Activated CD8-positive, alpha-beta memory T cell treated with anti-CD3 and anti-CD28 coated beads, Interleukin-2, amount 10 ng/mL, durations not matched to agents 7 days and 5 days (primary cell): ENCODE measurements around the gene UBTD1. TPM values are rescaled to one million over a fixed set of nuclear protein-coding genes. Genes with fewer than 3 reads are reported as not detected.
A peak's percentile ranks its signal among the peaks of the same experiment; 100 is the strongest.

Source experiments
- ATAC-seq: fragments of 150-1000 bp; cut with Tn5 transposase; one replicate; pipeline ENCODE4 v1.10.0; 2021; ENCODE audit warnings: moderate library complexity
- CTCF ChIA-PET: fragments of 350-600 bp; sonication (Branson Sonifier 250); formaldehyde crosslinking; loops from one replicate; lab custom pipeline; 2021; ENCODE audit warnings: antibody characterized with exemption; lab: Charles Lee
- DNase-seq: peaks from one replicate; pipeline ENCODE4 v3.0.0-alpha.2; 2020
- H3K27ac Mint-ChIP-seq: one replicate; pipeline ENCODE4 v1.8.0; 2021; ENCODE audit warnings: mild to moderate bottlenecking, mixed read lengths
- H3K27me3 Mint-ChIP-seq: one replicate; pipeline ENCODE4 v1.8.0; 2021; ENCODE audit warnings: mixed read lengths
- H3K36me3 Mint-ChIP-seq: one replicate; pipeline ENCODE4 v1.8.0; 2021; ENCODE audit warnings: mild to moderate bottlenecking, mixed read lengths
- H3K4me1 Mint-ChIP-seq: one replicate; pipeline ENCODE4 v1.8.0; 2021; ENCODE audit warnings: mixed read lengths
- H3K4me3 Mint-ChIP-seq: one replicate; pipeline ENCODE4 v1.8.0; 2021; ENCODE audit warnings: mild to moderate bottlenecking, moderate library complexity, mixed read lengths
- H3K9me3 Mint-ChIP-seq: one replicate; pipeline ENCODE4 v1.8.0; 2022; ENCODE audit warnings: low read depth, mixed read lengths
- total RNA-seq, 2 experiments: library from RNA; stranded (reverse); gene quantifications; one replicate each; pipeline ENCODE4 v1.2.3, GENCODE V29; 2021

The UBTD1 gene
- total RNA-seq, 2 experiments from 2014 or later = 0.88 to 1.3 TPM

GRCh38 chr10:97490592-97490991, 8.1 kb upstream of the UBTD1 start:
- CTCF ChIA-PET = interaction anchor here (0.7 kb wide), 1 partner anchor 97 kb away, joined by 3 read pairs; no protein-coding TSS in a partner anchor
- Mint-ChIP-seq H3K36me3 (peaks cover 16% of the 10 kb centered on the region), H3K4me3 (no peak overlapping the region), H3K4me1 (peaks cover 28% of the 10 kb centered on the region), H3K9me3 (no peaks in the 10 kb centered on the region), H3K27me3 (no peaks in the 10 kb centered on the region), H3K27ac (no peak overlapping the region)
- DNase-seq = no peak
- no peak for ATAC-seq

- Mint-ChIP-seq H3K36me3 (peaks cover 10% of the 10 kb centered on the region), H3K4me1 (peaks cover 40% of the 10 kb centered on the region), H3K27me3 (no peaks in the 10 kb centered on the region), H3K27ac (no peak overlapping the region), H3K4me3 (no peak overlapping the region), H3K9me3 (no peaks in the 10 kb centered on the region)
- CTCF ChIA-PET = no interaction called here
- DNase-seq (no peak), ATAC-seq (no peak)
These were observed 4.6 kb upstream of the UBTD1 start for GRCh38 chr10:97494151-97494550.

- Mint-ChIP-seq H3K4me3 (no peak overlapping the region), H3K27me3 (peaks cover 5% of the 10 kb centered on the region), H3K4me1 (peaks cover 45% of the 10 kb centered on the region), H3K27ac (peak overlapping the region; percentile 24), H3K9me3 (no peaks in the 10 kb centered on the region), H3K36me3 (peaks cover 10% of the 10 kb centered on the region)
- CTCF ChIA-PET = no interaction called here
- no peak for ATAC-seq
- no peak for DNase-seq
These were observed 3.7 kb upstream of the UBTD1 start for GRCh38 chr10:97494863-97495506.

- H3K27me3 Mint-ChIP-seq = peaks cover 31% of the 10 kb centered on the region
- DNase-seq (peak; percentile 88), ATAC-seq (peak; percentile 38)
- peaks cover 6% of the 10 kb centered on the region for H3K36me3 Mint-ChIP-seq
- no peaks in the 10 kb centered on the region for H3K9me3 Mint-ChIP-seq
- peaks cover 39% of the 10 kb centered on the region for H3K4me1 Mint-ChIP-seq
- CTCF ChIA-PET = no interaction called here
- peak overlapping the region; percentile 94 for H3K27ac Mint-ChIP-seq
- peak overlapping the region; percentile 85 for H3K4me3 Mint-ChIP-seq
These were observed 1.1 kb upstream of the UBTD1 start for GRCh38 chr10:97497572-97498075.

- CTCF ChIA-PET = interaction anchor here (1.0 to 1.5 kb wide), 2 partner anchors 72 to 97 kb away, joined by 4 to 6 read pairs; partner anchors contain the start of gene RRP12
- Mint-ChIP-seq H3K9me3 (no peaks in the 10 kb centered on the region), H3K27me3 (peaks cover 34% of the 10 kb centered on the region), H3K36me3 (peaks cover 6% of the 10 kb centered on the region), H3K4me1 (peaks cover 39% of the 10 kb centered on the region), H3K27ac (peak within 1 kb of the TSS; percentile 94), H3K4me3 (peak within 1 kb of the TSS; percentile 85)
- ATAC-seq (peak; percentile 91), DNase-seq (peak; percentile 99)
These were observed 466 bp upstream of the UBTD1 start, which contains the start of gene MMS19 for GRCh38 chr10:97498076-97498840. Gene MMS19, minus strand, starts transcription at chr10:97498422. Its CDS starts 38 bp downstream, at chr10:97498384.

- Mint-ChIP-seq H3K27ac (peak overlapping the region; percentile 7), H3K4me3 (peak overlapping the region; percentile 37), H3K27me3 (peaks cover 38% of the 10 kb centered on the region), H3K4me1 (peaks cover 30% of the 10 kb centered on the region), H3K36me3 (peaks cover 3% of the 10 kb centered on the region), H3K9me3 (no peaks in the 10 kb centered on the region)
- CTCF ChIA-PET = interaction anchor here (0.7 to 1.8 kb wide), 4 partner anchors 46 to 99 kb away, joined by 3 to 6 read pairs (median 4); partner anchors contain the start of genes ANKRD2 and RRP12
- DNase-seq = no peak
- ATAC-seq = no peak
These were observed 1.0 kb downstream of the UBTD1 start for GRCh38 chr10:97499561-97500296.

- H3K27me3 Mint-ChIP-seq = peaks cover 38% of the 10 kb centered on the region
- CTCF ChIA-PET = interaction anchor here (1.5 to 1.8 kb wide), 2 partner anchors 72 to 99 kb away, joined by 4 to 6 read pairs; partner anchors contain the start of genes ANKRD2 and RRP12
- no peak overlapping the region for H3K27ac Mint-ChIP-seq
- H3K4me3 Mint-ChIP-seq = peak overlapping the region; percentile 8
- H3K4me1 Mint-ChIP-seq = peaks cover 25% of the 10 kb centered on the region
- no peak for ATAC-seq
- no peaks in the 10 kb centered on the region for H3K9me3 Mint-ChIP-seq
- DNase-seq = no peak
- H3K36me3 Mint-ChIP-seq = peaks cover 3% of the 10 kb centered on the region
These were observed 1.5 kb downstream of the UBTD1 start for GRCh38 chr10:97500297-97500575.

- DNase-seq (no peak), ATAC-seq (no peak)
- Mint-ChIP-seq H3K27me3 (peaks cover 46% of the 10 kb centered on the region), H3K4me3 (no peak overlapping the region), H3K27ac (no peak overlapping the region), H3K9me3 (no peaks in the 10 kb centered on the region), H3K36me3 (no peaks in the 10 kb centered on the region), H3K4me1 (peaks cover 6% of the 10 kb centered on the region)
- CTCF ChIA-PET = no interaction called here
These were observed 4.2 kb downstream of the UBTD1 start for GRCh38 chr10:97502916-97503315.

GRCh38 chr10:97503406-97503805, 4.7 kb downstream of the UBTD1 start:
- H3K27ac Mint-ChIP-seq = no peak overlapping the region
- CTCF ChIA-PET = no interaction called here
- no peak for DNase-seq
- H3K9me3 Mint-ChIP-seq = no peaks in the 10 kb centered on the region
- ATAC-seq = no peak
- no peak overlapping the region for H3K4me3 Mint-ChIP-seq
- peaks cover 6% of the 10 kb centered on the region for H3K4me1 Mint-ChIP-seq
- no peaks in the 10 kb centered on the region for H3K36me3 Mint-ChIP-seq
- peaks cover 46% of the 10 kb centered on the region for H3K27me3 Mint-ChIP-seq

GRCh38 chr10:97505152-97505551, 6.4 kb downstream of the UBTD1 start:
- Mint-ChIP-seq H3K4me3 (no peak overlapping the region), H3K27me3 (peaks cover 45% of the 10 kb centered on the region), H3K9me3 (no peaks in the 10 kb centered on the region), H3K4me1 (peaks cover 1% of the 10 kb centered on the region), H3K27ac (no peak overlapping the region), H3K36me3 (no peaks in the 10 kb centered on the region)
- CTCF ChIA-PET = interaction anchor here (0.5 to 0.8 kb wide), 2 partner anchors 67 to 286 kb away, joined by 3 to 4 read pairs; no protein-coding TSS in a partner anchor
- ATAC-seq = no peak
- no peak for DNase-seq

- no peak for ATAC-seq
- no peaks in the 10 kb centered on the region for H3K9me3 Mint-ChIP-seq
- H3K27me3 Mint-ChIP-seq = peaks cover 33% of the 10 kb centered on the region
These were observed 7.7 kb downstream of the UBTD1 start for GRCh38 chr10:97506199-97506991.

GRCh38 chr10:97508342-97508741, 9.6 kb downstream of the UBTD1 start:
- Mint-ChIP-seq H3K27me3 (peaks cover 19% of the 10 kb centered on the region), H3K4me3 (no peak overlapping the region), H3K36me3 (no peaks in the 10 kb centered on the region), H3K27ac (no peak overlapping the region), H3K4me1 (no peaks in the 10 kb centered on the region), H3K9me3 (no peaks in the 10 kb centered on the region)
- CTCF ChIA-PET = no interaction called here
- DNase-seq = no peak
- no peak for ATAC-seq

More at GRCh38 chr10:97506199-97506991, 7.7 kb downstream of the UBTD1 start:
- Mint-ChIP-seq H3K27ac (no peak overlapping the region), H3K4me1 (no peaks in the 10 kb centered on the region), H3K36me3 (no peaks in the 10 kb centered on the region), H3K4me3 (no peak overlapping the region)
- no peak for DNase-seq
- CTCF ChIA-PET = no interaction called here
